HCT116 (cell line): ENCODE measurements around the gene ORAI1.

Experiments
- CEBPB ChIP-seq: IDR thresholded peaks from 2 replicates; pipeline ENCODE4 v1.6.1; 2012; ENCODE audit warnings: low read depth
- ELF1 ChIP-seq: IDR thresholded peaks from 2 replicates; pipeline ENCODE4 v1.6.1; 2012; ENCODE audit warnings: low read depth, borderline replicate concordance
- EZH2 ChIP-seq: fragments of 200-600 bp; sonication (generic); IDR thresholded peaks from 2 replicates; pipeline ENCODE4 v1.6.1; 2017; ENCODE audit warnings: antibody characterized with exemption, mixed run types
- FOSL1 ChIP-seq: IDR thresholded peaks from 2 replicates; pipeline ENCODE4 v1.6.1; 2012; ENCODE audit warnings: low read depth
- POLR2A ChIP-seq: IDR thresholded peaks from 2 replicates; pipeline ENCODE4 v1.7.0; 2011; ENCODE audit warnings: borderline replicate concordance; ENCODE audit not compliant: insufficient read depth, insufficient read length; ENCODE audit errors: extremely low read depth
- POLR2AphosphoS5 ChIP-seq: IDR thresholded peaks from 2 replicates; pipeline ENCODE4 v1.6.1; 2011; ENCODE audit warnings: mild to moderate bottlenecking, low read depth, low read length, moderate library complexity
- RAD21 ChIP-seq: IDR thresholded peaks from 2 replicates; pipeline ENCODE4 v1.6.1; 2012; ENCODE audit warnings: low read depth, mild to moderate bottlenecking
- TCF7L2 ChIP-seq: IDR thresholded peaks from 2 replicates; pipeline ENCODE4 v1.7.0; 2011; ENCODE audit warnings: borderline replicate concordance, inconsistent platforms; ENCODE audit not compliant: insufficient read depth, insufficient read length; ENCODE audit errors: extremely low read depth
- ZNF274 ChIP-seq: fragments of 200-500 bp; sonication (Bioruptor generic); IDR thresholded peaks from 2 replicates; pipeline ENCODE4 v1.6.1; 2014; ENCODE audit warnings: mild to moderate bottlenecking, low read depth, low read length, inconsistent platforms
- TF ChIP-seq, protein P1 (sequence below), 3 experiments: fragments of 200-600 bp in 1 of 3; sonication (generic) in 1 of 3; IDR thresholded peaks in 2 of 3; conservative IDR thresholded peaks in 1 of 3; 2 replicates each; pipeline ENCODE4 v1.5.1; 2012 to 2017; ENCODE audit warnings: low read depth in 2 of 3, low read length in 2 of 3, antibody characterized with exemption in 1 of 3, borderline replicate concordance in 1 of 3, control low read depth in 1 of 3, mild to moderate bottlenecking in 1 of 3, mixed read lengths in 1 of 3, mixed run types in 1 of 3, moderate library complexity in 1 of 3; ENCODE audit not compliant: insufficient read depth in 1 of 3
- TF ChIP-seq, protein P2 (sequence below): IDR thresholded peaks from 2 replicates; pipeline ENCODE4 v1.6.1; 2012; ENCODE audit warnings: low read depth
- TF ChIP-seq, protein P3 (sequence below): IDR thresholded peaks from 2 replicates; pipeline ENCODE4 v1.6.1; 2012
- TF ChIP-seq, protein P4 (sequence below): IDR thresholded peaks from 2 replicates; pipeline ENCODE4 v1.6.1; 2012
- TF ChIP-seq, protein P5 (sequence below): IDR thresholded peaks from 2 replicates; pipeline ENCODE4 v1.6.1; 2011; ENCODE audit warnings: mild to moderate bottlenecking, low read length, moderate library complexity; ENCODE audit not compliant: insufficient replicate concordance; ENCODE audit errors: extremely low read depth

DNA sequence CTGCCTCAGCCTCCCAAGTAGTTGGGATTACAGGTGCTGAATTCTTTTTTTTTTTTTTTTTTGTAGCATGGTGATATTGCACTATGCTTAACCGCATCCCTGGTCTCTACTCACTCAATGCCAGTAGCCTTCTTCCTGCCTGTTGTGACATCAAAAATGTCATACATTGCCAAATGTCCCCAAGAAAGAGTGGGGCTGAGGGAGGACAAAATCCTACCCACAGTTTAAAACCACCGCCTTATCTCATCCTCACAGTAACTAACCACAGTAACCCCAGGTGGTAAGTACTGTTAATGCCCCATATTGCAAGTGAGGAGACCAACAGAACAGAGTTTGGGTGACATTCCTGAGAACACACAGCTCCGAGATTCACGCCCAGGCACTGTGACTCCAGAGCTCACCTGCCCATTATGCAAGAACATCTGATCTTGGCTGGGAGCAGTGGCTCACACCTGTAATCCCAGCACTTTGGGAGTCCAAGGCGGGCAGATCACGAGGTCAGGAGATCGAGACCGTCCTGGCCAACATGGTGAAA lies 23.6 kb downstream of the ORAI1 start:
- TF ChIP-seq, protein P1, sequence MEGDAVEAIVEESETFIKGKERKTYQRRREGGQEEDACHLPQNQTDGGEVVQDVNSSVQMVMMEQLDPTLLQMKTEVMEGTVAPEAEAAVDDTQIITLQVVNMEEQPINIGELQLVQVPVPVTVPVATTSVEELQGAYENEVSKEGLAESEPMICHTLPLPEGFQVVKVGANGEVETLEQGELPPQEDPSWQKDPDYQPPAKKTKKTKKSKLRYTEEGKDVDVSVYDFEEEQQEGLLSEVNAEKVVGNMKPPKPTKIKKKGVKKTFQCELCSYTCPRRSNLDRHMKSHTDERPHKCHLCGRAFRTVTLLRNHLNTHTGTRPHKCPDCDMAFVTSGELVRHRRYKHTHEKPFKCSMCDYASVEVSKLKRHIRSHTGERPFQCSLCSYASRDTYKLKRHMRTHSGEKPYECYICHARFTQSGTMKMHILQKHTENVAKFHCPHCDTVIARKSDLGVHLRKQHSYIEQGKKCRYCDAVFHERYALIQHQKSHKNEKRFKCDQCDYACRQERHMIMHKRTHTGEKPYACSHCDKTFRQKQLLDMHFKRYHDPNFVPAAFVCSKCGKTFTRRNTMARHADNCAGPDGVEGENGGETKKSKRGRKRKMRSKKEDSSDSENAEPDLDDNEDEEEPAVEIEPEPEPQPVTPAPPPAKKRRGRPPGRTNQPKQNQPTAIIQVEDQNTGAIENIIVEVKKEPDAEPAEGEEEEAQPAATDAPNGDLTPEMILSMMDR (IDR thresholded peaks at IDR 0.05 in 2 of 3, conservative IDR thresholded peaks at IDR 0.05 in 1 of 3; ENCODE audit: borderline replicate concordance in 1 of 3, insufficient read depth in 1 of 3, low read depth in 2 of 3, low read length in 2 of 3): no peak
- TF ChIP-seq, protein P2, sequence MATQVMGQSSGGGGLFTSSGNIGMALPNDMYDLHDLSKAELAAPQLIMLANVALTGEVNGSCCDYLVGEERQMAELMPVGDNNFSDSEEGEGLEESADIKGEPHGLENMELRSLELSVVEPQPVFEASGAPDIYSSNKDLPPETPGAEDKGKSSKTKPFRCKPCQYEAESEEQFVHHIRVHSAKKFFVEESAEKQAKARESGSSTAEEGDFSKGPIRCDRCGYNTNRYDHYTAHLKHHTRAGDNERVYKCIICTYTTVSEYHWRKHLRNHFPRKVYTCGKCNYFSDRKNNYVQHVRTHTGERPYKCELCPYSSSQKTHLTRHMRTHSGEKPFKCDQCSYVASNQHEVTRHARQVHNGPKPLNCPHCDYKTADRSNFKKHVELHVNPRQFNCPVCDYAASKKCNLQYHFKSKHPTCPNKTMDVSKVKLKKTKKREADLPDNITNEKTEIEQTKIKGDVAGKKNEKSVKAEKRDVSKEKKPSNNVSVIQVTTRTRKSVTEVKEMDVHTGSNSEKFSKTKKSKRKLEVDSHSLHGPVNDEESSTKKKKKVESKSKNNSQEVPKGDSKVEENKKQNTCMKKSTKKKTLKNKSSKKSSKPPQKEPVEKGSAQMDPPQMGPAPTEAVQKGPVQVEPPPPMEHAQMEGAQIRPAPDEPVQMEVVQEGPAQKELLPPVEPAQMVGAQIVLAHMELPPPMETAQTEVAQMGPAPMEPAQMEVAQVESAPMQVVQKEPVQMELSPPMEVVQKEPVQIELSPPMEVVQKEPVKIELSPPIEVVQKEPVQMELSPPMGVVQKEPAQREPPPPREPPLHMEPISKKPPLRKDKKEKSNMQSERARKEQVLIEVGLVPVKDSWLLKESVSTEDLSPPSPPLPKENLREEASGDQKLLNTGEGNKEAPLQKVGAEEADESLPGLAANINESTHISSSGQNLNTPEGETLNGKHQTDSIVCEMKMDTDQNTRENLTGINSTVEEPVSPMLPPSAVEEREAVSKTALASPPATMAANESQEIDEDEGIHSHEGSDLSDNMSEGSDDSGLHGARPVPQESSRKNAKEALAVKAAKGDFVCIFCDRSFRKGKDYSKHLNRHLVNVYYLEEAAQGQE: no peak
- TF ChIP-seq POLR2A (no peak), EZH2 (no peak), TCF7L2 (no peak), ELF1 (no peak), CEBPB (no peak), RAD21 (no peak), POLR2AphosphoS5 (no peak), ZNF274 (no peak), FOSL1 (no peak)
- TF ChIP-seq, protein P3, sequence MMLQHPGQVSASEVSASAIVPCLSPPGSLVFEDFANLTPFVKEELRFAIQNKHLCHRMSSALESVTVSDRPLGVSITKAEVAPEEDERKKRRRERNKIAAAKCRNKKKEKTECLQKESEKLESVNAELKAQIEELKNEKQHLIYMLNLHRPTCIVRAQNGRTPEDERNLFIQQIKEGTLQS: no peak
- TF ChIP-seq, protein P4, sequence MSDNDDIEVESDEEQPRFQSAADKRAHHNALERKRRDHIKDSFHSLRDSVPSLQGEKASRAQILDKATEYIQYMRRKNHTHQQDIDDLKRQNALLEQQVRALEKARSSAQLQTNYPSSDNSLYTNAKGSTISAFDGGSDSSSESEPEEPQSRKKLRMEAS: no peak
- TF ChIP-seq, protein P5, sequence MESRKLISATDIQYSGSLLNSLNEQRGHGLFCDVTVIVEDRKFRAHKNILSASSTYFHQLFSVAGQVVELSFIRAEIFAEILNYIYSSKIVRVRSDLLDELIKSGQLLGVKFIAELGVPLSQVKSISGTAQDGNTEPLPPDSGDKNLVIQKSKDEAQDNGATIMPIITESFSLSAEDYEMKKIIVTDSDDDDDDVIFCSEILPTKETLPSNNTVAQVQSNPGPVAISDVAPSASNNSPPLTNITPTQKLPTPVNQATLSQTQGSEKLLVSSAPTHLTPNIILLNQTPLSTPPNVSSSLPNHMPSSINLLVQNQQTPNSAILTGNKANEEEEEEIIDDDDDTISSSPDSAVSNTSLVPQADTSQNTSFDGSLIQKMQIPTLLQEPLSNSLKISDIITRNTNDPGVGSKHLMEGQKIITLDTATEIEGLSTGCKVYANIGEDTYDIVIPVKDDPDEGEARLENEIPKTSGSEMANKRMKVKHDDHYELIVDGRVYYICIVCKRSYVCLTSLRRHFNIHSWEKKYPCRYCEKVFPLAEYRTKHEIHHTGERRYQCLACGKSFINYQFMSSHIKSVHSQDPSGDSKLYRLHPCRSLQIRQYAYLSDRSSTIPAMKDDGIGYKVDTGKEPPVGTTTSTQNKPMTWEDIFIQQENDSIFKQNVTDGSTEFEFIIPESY: no peak
